Activated CD4-positive, CD25-positive, alpha-beta regulatory T cell treated with anti-CD3 and anti-CD28 coated beads, Interleukin-2, amount 50 U/mL, for 16 hours (primary cell): Measurements from ENCODE around the gene NHSL1.
"Not testable (repeated sequence)": the region's sequence is repeated elsewhere in the genome, so short reads cannot be mapped to it uniquely, and the experiment has no call there.

Experiments
- DNase-seq: peaks from one replicate; pipeline ENCODE4 v3.0.0-alpha.2; 2020; ENCODE audit warnings: low read depth, low spot score

The NHSL1 gene

DNA sequence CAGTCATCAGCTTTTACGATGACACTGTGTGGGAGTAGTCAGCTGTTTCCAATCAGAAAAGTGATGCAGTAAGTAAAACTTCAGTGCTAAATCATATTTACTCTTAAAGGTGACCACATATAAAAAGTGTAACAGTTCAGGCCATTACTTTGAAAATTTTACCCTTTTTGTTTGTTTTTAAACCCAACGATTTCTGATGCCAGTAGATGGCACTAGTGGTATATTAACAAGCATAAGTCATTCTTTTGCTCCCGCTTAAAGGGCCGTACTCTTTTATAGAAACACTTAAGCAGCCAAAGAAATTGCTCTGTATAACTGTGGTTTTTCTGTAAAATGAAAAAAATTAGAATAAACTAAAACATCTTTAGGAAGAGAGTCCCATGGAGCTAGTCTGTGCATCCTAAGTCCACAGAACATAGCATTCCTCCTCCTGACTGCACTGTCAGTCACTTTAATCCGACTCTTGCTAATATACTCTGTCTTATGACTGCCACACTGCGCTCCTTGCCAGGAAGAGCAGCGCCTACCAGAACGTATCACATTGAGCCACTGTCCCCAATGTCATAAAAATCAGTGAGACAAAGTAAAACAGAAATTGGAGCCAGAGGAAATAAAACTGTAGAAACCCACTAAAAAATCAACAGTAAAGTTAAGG is 70.2 kb downstream of the NHSL1 start:
- no peak for DNase-seq

- no peak for DNase-seq
These were observed 71.6 kb downstream of the NHSL1 start for GRCh38 chr6:138427701-138428100.

DNA sequence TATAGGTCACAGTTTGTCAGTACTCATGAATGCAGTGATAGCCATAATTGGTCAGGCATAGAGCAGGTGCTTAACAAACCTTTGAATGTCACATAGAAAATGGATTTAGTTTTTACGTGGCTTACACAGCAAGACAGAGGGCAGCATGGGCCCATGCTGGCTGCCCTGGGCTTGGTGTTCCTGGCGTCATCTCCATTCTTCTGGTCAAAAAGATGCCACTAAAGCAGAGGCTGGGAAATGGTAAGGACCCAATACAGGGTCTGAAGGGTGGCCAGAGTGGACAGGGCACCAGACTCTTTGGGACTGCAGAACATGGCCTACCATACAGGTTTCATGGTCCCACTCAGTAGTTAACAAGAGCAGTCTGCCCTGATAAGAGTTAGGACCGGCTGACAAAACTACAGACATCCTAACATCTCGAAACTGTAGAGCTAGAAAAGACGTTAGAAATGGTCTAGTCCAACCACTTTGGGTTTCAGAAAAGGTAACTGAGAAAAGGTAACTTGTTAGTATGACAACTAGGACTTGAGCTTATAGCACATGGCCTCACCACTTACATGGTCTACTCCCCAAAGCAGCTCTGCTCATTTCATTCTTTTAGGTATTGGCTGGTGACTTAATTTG is 72.7 kb downstream of the NHSL1 start:
- DNase-seq, result no peak

DNA sequence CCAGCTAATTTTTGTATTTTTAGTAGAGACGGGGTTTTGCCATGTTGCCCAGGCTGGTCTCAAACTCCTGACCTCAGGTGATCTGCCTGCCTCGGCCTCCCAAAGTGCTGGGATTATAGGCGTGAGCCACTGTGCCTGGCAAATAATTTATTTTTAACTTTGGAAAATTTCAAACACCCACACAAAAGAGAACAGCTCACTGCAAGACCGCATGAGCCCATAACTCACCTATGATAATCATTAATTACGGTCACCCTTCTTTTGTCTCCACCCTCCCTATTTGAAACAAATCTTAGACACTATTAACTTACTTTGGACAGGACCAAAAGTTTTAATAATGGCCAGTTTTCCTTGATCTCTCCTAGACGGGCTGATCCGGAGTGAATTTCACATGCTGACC is 74.0 kb downstream of the NHSL1 start:
- DNase-seq, result not testable (repeated sequence)

DNA sequence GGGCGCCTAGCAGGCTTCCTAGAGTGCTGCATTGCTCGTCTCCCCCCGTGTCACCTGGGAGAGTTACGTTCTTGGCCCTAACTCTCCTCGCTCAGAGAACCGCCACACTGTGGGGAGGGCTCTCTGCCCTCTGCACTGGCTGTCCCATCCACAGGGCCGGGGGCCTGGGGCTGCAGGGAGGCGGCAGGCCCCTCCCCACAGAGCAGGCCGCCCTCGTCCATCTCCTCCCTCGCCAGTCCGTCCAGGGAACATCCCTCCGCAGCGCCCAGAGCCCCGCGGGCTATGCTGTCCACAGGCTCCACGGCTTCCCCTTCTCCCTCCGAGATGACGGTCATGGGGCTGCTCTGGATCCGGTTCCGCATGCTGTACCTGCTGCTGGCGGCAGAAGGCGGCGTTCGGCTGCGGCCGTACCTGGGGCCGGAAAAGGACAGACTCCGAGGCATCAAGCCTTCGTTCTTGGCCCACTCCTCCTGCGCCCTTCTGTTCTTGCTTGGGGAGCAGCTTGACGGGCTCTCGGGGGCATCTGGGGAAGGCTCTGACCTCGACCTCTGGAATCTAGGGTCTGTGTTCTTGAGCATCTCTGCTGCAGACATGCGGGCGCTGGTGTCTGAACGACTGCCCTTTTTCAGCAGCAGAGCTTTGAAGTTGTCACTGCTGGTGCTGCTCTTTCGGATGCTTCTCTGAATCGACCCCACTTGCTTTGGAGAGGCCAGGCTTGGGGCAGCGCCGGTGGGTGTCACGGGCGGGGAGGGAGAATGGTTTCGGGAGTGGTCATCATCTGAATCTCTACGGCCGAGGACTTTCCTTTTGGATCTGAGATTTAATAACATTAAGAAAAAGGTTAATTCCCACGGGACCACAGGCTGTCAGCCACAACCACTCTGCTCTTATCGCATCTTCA is 75.0 kb downstream of the NHSL1 start:
- DNase-seq, result no peak

DNA sequence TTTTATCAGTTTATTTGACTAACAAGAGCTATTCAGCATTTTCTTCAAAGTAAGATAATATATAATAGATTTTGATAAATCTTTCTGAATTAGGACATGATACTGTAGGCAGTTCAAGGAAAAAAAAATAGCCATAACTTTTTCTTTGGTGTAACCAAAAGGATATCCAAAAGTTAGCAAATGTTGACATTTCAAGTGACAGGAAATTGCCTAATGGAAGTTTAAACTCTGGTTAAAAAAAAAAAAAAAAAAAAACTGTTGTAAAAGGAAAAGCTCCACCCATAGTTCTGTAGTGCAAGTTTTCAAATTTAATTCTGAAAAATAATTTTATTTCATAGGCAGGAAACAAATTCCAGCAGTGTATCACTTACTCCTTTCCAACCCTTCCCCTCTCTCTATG is 76.4 kb downstream of the NHSL1 start:
- no peak for DNase-seq

DNA sequence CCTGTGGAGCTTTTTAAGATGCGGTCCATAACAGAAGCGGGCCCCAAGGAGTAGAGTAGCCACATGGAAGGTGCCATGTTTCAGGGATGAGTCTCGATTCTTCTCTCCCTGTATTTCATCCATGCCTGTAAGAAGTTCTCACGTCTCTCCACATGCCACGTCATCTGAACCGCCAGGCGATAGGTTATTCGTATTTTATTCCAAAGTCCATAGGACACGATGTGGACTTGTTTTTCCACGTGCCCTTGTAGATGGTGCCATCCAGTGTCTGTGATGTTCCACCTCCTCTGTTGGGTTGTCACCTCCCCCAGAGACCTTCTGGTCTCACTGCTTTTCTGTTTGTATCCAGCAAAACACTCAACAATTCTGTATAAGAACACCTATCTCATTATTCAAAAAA is 77.7 kb downstream of the NHSL1 start:
- DNase-seq, result no peak

- DNase-seq, result no peak
These were observed 78.2 kb downstream of the NHSL1 start for GRCh38 chr6:138421089-138421488.

DNA sequence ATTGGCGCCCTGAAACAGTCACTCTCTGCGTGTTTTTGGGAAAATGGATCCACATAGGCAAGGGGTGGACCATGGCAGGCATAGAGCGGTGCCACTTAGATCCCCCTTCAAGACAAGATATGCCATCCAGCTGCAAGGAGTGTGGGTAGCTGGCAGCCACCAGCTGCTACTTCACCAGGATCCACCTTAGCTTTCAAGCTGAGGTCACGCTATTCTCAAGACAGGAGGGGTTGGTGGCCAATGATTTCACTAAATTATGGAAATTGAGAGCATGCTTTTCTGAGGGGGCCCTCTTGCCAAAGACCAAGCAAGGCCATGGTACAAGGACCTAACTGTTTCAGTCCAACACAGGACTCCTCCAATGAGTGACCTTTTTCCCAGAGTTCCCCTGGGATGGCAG is 78.9 kb downstream of the NHSL1 start:
- DNase-seq, result no peak

- DNase-seq, result no peak
These were observed 79.5 kb downstream of the NHSL1 start for GRCh38 chr6:138419766-138420165.

- DNase-seq, result no peak
These were observed 81.1 kb downstream of the NHSL1 start for GRCh38 chr6:138418118-138418742.

- no peak for DNase-seq
These were observed 81.7 kb downstream of the NHSL1 start for GRCh38 chr6:138417493-138418117.

DNA sequence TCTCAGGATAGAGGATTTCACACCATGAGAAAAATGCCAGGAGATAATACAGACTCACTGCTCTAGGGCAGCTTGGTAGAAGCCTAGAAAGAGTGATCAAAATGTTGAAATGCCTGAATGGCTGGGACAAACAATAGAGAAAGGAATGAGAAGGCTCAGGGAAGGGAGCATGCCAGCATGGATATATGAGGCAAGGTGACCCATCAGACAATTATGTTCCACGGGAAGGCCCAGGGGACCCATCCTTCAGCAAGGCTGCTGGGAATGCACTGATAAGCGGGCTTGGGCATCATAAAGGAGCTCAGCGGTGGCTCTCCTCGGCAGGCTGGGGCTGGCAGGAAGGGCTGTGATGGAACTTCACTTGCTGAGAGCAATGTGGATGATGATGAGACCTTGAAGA is 83.1 kb downstream of the NHSL1 start:
- DNase-seq, result no peak

- DNase-seq, result no peak
These were observed 84.2 kb downstream of the NHSL1 start for GRCh38 chr6:138415125-138415524.

GRCh38 chr6:138410972-138411880 is 88.1 kb downstream of the NHSL1 start:
- no peak for DNase-seq

GRCh38 chr6:138410048-138410735 is 89.1 kb downstream of the NHSL1 start:
- no peak for DNase-seq

- DNase-seq, result no peak
These were observed 92.9 kb downstream of the NHSL1 start for GRCh38 chr6:138406443-138406842.

GRCh38 chr6:138405816-138406413 is 93.4 kb downstream of the NHSL1 start:
- DNase-seq, result no peak

- DNase-seq, result no peak
These were observed 94.5 kb downstream of the NHSL1 start for GRCh38 chr6:138404666-138405337.
